ENCODE measurements around the gene ATF6.

Gene ATF6

GRCh38 chr1:162006081-162006480 lies 240.0 kb downstream of the ATF6 start:
- no peak for DNase-seq

GRCh38 chr1:162007466-162007865 lies 241.3 kb downstream of the ATF6 start:
- no peak for DNase-seq

GRCh38 chr1:162008799-162009198 lies 242.7 kb downstream of the ATF6 start:
- peak; percentile 43 for DNase-seq

GRCh38 chr1:162009501-162010174 lies 243.5 kb downstream of the ATF6 start:
- no peak for DNase-seq

GRCh38 chr1:162010175-162010506 lies 244.0 kb downstream of the ATF6 start:
- DNase-seq = peak; percentile 10

- DNase-seq = peak; percentile 79
Measured at GRCh38 chr1:162011337-162012012, 245.4 kb downstream of the ATF6 start.

- no peak for DNase-seq
Measured at GRCh38 chr1:162013289-162013688, 247.2 kb downstream of the ATF6 start.
